ENCODE results near the gene PRDM5. TPM values are rescaled to one million over a fixed set of nuclear protein-coding genes. Genes with fewer than 3 reads are reported as not detected.

PRDM5 gene
- total and polyA plus RNA-seq, 2 donors (not counting 1 experiment from before 2014, with no cell fraction given), result 8.6 to 19.0 TPM

DNA sequence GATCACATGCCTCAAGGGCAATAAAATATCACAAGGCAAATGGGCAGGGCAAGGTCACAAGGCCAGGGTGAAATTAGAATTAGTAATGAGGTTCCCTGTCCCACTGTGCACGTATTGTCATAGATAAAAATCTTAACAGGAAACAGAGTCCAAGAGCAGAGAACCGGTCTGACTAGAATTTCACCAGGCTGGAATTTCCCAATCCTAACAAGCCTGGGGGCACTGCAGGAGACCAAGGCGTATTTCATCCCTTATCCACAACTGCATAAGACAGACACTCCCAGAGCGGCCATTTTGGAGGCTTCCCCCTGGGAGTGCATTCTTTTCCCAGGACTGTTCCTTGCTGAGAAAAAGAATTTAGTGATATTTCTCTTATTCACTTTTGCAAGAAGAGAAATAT is 25.9 kb upstream of the PRDM5 start:
- TF ChIP-seq, protein P1, sequence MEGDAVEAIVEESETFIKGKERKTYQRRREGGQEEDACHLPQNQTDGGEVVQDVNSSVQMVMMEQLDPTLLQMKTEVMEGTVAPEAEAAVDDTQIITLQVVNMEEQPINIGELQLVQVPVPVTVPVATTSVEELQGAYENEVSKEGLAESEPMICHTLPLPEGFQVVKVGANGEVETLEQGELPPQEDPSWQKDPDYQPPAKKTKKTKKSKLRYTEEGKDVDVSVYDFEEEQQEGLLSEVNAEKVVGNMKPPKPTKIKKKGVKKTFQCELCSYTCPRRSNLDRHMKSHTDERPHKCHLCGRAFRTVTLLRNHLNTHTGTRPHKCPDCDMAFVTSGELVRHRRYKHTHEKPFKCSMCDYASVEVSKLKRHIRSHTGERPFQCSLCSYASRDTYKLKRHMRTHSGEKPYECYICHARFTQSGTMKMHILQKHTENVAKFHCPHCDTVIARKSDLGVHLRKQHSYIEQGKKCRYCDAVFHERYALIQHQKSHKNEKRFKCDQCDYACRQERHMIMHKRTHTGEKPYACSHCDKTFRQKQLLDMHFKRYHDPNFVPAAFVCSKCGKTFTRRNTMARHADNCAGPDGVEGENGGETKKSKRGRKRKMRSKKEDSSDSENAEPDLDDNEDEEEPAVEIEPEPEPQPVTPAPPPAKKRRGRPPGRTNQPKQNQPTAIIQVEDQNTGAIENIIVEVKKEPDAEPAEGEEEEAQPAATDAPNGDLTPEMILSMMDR (conservative IDR thresholded peaks at IDR 0.05 in 1 of 2, IDR thresholded peaks at IDR 0.05 in 1 of 2; ENCODE audit: low read depth in 1 of 2, low read length in 2 of 2), result no peak
- TF ChIP-seq EZH2 (IDR thresholded peaks at IDR 0.05; ENCODE audit: low read length, missing control alignments), result no peak
- Histone ChIP-seq H4K20me1 (ENCODE audit: control insufficient read depth, extremely low read depth, insufficient read depth, low read length) (no peaks in the 10 kb centered on the region), H3K36me3 (ENCODE audit: control insufficient read depth, insufficient read depth, low read length) (no peaks in the 10 kb centered on the region), H3K4me3 (replicated peaks in 1 of 4; ENCODE audit: control extremely low read depth in 1 of 4, insufficient read depth in 1 of 4, low read depth in 3 of 4, low read length in 4 of 4) (no peak overlapping the region), H2AFZ (ENCODE audit: low read length) (no peak overlapping the region), H3K27ac (ENCODE audit: insufficient read depth, low read length) (no peak overlapping the region), H3K27me3 (ENCODE audit: control insufficient read depth, insufficient read depth, low read length) (no peaks in the 10 kb centered on the region), H3K4me2 (ENCODE audit: extremely low read depth, insufficient read depth, low read length) (no peak overlapping the region), H3K79me2 (ENCODE audit: control insufficient read depth, insufficient read depth, low read length) (no peaks in the 10 kb centered on the region), H3K4me1 (ENCODE audit: control insufficient read depth, extremely low read depth, insufficient read depth, low read length) (no peaks in the 10 kb centered on the region), H3K9ac (ENCODE audit: insufficient read depth, low read length) (no peak overlapping the region), H3K9me3 (ENCODE audit: control insufficient read depth, insufficient read depth, low read depth, low read length) (no peaks in the 10 kb centered on the region)
- DNase-seq (ENCODE audit: low read depth in 2 of 2), result no peak

DNA sequence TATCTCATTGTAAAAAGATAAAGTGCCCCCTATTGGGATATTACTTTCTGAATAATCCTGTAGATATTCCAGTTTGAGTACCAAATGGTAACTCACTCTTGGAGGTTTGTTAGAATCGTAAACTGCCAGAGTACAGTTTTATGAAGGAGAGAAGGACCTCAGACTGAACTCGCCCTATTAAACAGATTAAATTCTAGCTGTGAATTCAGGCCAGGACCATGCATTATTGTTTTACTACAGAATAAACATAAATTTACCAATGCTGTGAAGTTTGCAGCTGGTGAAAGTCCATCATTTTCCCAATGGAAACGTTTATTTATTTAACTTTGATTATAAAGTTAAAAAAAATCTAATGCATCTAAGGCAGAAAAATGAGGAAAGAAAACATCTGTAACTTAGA is 20.2 kb upstream of the PRDM5 start:
- Histone ChIP-seq H3K27me3 (ENCODE audit: control insufficient read depth, insufficient read depth, low read length) (no peaks in the 10 kb centered on the region), H3K4me3 (replicated peaks in 1 of 4; ENCODE audit: control extremely low read depth in 1 of 4, insufficient read depth in 1 of 4, low read depth in 3 of 4, low read length in 4 of 4) (no peak overlapping the region), H3K36me3 (ENCODE audit: control insufficient read depth, insufficient read depth, low read length) (no peaks in the 10 kb centered on the region), H3K9ac (ENCODE audit: insufficient read depth, low read length) (no peak overlapping the region), H3K4me1 (ENCODE audit: control insufficient read depth, extremely low read depth, insufficient read depth, low read length) (no peaks in the 10 kb centered on the region), H3K4me2 (ENCODE audit: extremely low read depth, insufficient read depth, low read length) (no peak overlapping the region), H3K27ac (ENCODE audit: insufficient read depth, low read length) (no peak overlapping the region), H4K20me1 (ENCODE audit: control insufficient read depth, extremely low read depth, insufficient read depth, low read length) (no peaks in the 10 kb centered on the region), H3K9me3 (ENCODE audit: control insufficient read depth, insufficient read depth, low read depth, low read length) (no peaks in the 10 kb centered on the region), H3K79me2 (ENCODE audit: control insufficient read depth, insufficient read depth, low read length) (no peaks in the 10 kb centered on the region), H2AFZ (ENCODE audit: low read length) (no peak overlapping the region)
- TF ChIP-seq EZH2 (IDR thresholded peaks at IDR 0.05; ENCODE audit: low read length, missing control alignments), result no peak
- TF ChIP-seq, protein P1 (conservative IDR thresholded peaks at IDR 0.05 in 1 of 2, IDR thresholded peaks at IDR 0.05 in 1 of 2; ENCODE audit: low read depth in 1 of 2, low read length in 2 of 2), result no peak
- DNase-seq (ENCODE audit: low read depth in 2 of 2), result no peak

DNA sequence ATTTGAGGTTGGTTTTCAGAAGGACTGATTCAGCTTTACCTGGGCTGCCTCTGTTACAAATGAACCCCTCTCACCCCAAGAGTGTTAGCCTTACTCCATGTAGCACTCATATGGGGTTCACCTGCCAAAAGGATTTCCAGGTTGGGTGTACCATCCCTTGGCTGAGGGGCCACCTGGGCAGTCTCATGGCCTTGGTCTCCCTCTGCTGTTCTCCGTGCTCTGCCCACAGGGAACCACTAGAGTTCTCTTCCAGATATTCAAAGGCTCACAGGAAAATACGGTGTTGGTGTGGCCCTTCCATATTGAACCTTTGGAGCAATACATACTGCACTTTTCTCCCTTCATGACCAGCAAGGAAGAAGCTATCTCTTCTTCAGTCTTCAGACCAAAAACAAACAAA is 18.0 kb upstream of the PRDM5 start:
- Histone ChIP-seq H3K4me3 (replicated peaks in 1 of 4; ENCODE audit: control extremely low read depth in 1 of 4, insufficient read depth in 1 of 4, low read depth in 3 of 4, low read length in 4 of 4) (no peak overlapping the region), H3K9ac (ENCODE audit: insufficient read depth, low read length) (no peak overlapping the region), H3K27ac (ENCODE audit: insufficient read depth, low read length) (no peak overlapping the region), H3K4me2 (ENCODE audit: extremely low read depth, insufficient read depth, low read length) (no peak overlapping the region), H3K9me3 (ENCODE audit: control insufficient read depth, insufficient read depth, low read depth, low read length) (no peaks in the 10 kb centered on the region), H3K27me3 (ENCODE audit: control insufficient read depth, insufficient read depth, low read length) (no peaks in the 10 kb centered on the region), H3K79me2 (ENCODE audit: control insufficient read depth, insufficient read depth, low read length) (no peaks in the 10 kb centered on the region), H3K4me1 (ENCODE audit: control insufficient read depth, extremely low read depth, insufficient read depth, low read length) (no peaks in the 10 kb centered on the region), H4K20me1 (ENCODE audit: control insufficient read depth, extremely low read depth, insufficient read depth, low read length) (no peaks in the 10 kb centered on the region), H3K36me3 (ENCODE audit: control insufficient read depth, insufficient read depth, low read length) (no peaks in the 10 kb centered on the region), H2AFZ (ENCODE audit: low read length) (no peak overlapping the region)
- DNase-seq (ENCODE audit: low read depth in 2 of 2), result no peak
- TF ChIP-seq, protein P1 (conservative IDR thresholded peaks at IDR 0.05 in 1 of 2, IDR thresholded peaks at IDR 0.05 in 1 of 2; ENCODE audit: low read depth in 1 of 2, low read length in 2 of 2), result no peak
- no peak for TF ChIP-seq EZH2 (IDR thresholded peaks at IDR 0.05; ENCODE audit: low read length, missing control alignments)

Measured in fibroblast of lung (primary cell).